Measurements from ENCODE around the gene ZBTB40.

ZBTB40 gene

GRCh38 chr1:22507587-22507986 lies 55.9 kb downstream of the ZBTB40 start:
- no peak for DNase-seq

- no peak for DNase-seq
Observed at GRCh38 chr1:22508329-22508728, 56.7 kb downstream of the ZBTB40 start.

- DNase-seq, result no peak
Observed at GRCh38 chr1:22508991-22509390, 57.3 kb downstream of the ZBTB40 start.

GRCh38 chr1:22509815-22510214 lies 58.2 kb downstream of the ZBTB40 start:
- DNase-seq, result no peak

- DNase-seq, result no peak
Observed at GRCh38 chr1:22512873-22513272, 61.2 kb downstream of the ZBTB40 start.

GRCh38 chr1:22516906-22517571 lies 65.4 kb downstream of the ZBTB40 start:
- no peak for DNase-seq

GRCh38 chr1:22517956-22518355 lies 66.3 kb downstream of the ZBTB40 start:
- no peak for DNase-seq

- no peak for DNase-seq
Observed at GRCh38 chr1:22518379-22518778, 66.7 kb downstream of the ZBTB40 start.

GRCh38 chr1:22520871-22521270 lies 69.2 kb downstream of the ZBTB40 start:
- no peak for DNase-seq

- no peak for DNase-seq
Observed at GRCh38 chr1:22521692-22522091, 70.0 kb downstream of the ZBTB40 start.

- no peak for DNase-seq
Observed at GRCh38 chr1:22522221-22522743, 70.6 kb downstream of the ZBTB40 start.

- DNase-seq, result no peak
Observed at GRCh38 chr1:22524481-22524880, 72.8 kb downstream of the ZBTB40 start.

GRCh38 chr1:22525211-22525610 lies 73.6 kb downstream of the ZBTB40 start:
- no peak for DNase-seq

- no peak for DNase-seq
Observed at GRCh38 chr1:22525646-22526045, 74.0 kb downstream of the ZBTB40 start.

GRCh38 chr1:22526098-22526497 lies 74.4 kb downstream of the ZBTB40 start:
- no peak for DNase-seq

- no peak for DNase-seq
Observed at GRCh38 chr1:22526677-22527076, 75.0 kb downstream of the ZBTB40 start.

GRCh38 chr1:22527122-22527521 lies 75.5 kb downstream of the ZBTB40 start:
- DNase-seq, result no peak

GRCh38 chr1:22527555-22528296 lies 76.1 kb downstream of the ZBTB40 start:
- no peak for DNase-seq

GRCh38 chr1:22528451-22528850 lies 76.8 kb downstream of the ZBTB40 start:
- DNase-seq, result no peak

GRCh38 chr1:22529901-22530621 lies 78.4 kb downstream of the ZBTB40 start:
- DNase-seq, result no peak

GRCh38 chr1:22530715-22531114 lies 79.1 kb downstream of the ZBTB40 start:
- DNase-seq, result no peak

- no peak for DNase-seq
Observed at GRCh38 chr1:22531251-22531650, 79.6 kb downstream of the ZBTB40 start.

- no peak for DNase-seq
Observed at GRCh38 chr1:22533244-22533895, 81.7 kb downstream of the ZBTB40 start.

All from stimulated activated CD4-positive, alpha-beta T cell treated with anti-CD3 and anti-CD28 coated beads, Interleukin-12 subunit alpha, Interleukin-12 subunit beta, amount 100 ng/mL, for 4 hours (primary cell).